Measurements from ENCODE around the gene GGNBP2.
"Not testable (repeated sequence)": the region's sequence is repeated elsewhere in the genome, so short reads cannot be mapped to it uniquely, and the experiment has no call there.

GGNBP2 gene, protein sequence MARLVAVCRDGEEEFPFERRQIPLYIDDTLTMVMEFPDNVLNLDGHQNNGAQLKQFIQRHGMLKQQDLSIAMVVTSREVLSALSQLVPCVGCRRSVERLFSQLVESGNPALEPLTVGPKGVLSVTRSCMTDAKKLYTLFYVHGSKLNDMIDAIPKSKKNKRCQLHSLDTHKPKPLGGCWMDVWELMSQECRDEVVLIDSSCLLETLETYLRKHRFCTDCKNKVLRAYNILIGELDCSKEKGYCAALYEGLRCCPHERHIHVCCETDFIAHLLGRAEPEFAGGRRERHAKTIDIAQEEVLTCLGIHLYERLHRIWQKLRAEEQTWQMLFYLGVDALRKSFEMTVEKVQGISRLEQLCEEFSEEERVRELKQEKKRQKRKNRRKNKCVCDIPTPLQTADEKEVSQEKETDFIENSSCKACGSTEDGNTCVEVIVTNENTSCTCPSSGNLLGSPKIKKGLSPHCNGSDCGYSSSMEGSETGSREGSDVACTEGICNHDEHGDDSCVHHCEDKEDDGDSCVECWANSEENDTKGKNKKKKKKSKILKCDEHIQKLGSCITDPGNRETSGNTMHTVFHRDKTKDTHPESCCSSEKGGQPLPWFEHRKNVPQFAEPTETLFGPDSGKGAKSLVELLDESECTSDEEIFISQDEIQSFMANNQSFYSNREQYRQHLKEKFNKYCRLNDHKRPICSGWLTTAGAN

DNA sequence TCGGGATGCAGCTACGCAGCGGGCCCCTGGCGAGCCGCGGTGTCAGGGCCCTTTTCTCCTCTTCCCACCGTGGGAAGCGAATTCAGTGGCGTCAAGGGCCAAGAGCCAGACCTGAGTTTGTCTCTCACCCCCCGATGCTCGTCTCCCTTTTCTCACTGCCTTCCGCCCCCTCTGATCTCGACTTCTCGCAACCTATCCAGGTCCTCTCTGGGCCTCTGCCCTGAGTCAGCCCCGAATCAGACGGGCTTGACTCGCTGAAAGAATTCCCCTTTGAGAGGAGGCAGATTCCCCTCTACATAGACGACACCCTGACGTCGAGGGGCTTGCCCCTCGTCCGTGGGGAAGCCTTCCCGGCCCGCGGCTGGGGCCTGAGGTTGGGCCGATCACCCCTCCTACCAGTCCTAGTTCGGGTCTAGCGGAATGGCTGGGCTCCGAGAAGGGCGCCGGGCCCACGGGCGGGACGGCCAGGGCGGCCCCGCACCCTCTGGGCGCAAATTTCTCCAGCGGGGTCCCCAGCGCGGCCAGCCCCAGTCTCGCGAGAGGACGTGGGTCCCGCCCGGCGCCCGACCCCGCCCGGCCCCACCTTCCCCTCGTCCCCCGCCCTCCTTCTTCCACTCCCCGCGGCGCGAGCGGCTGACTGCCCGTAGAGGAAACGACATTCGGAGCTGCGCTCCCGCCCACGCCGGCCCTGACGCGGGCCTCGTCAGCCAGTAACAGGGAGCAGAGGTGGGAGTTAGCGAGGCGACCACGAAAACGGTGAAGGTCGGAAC, at the start of gene GGNBP2:
TSS of gene GGNBP2 (plus strand) at position 613 of the 770 bp plus-strand sequence. CDS start 806 bp downstream, outside the sequence.
- peak; percentile 77 to 90 for DNase-seq (ENCODE audit: extremely low read depth in 1 of 2, low read depth in 1 of 2)

DNA sequence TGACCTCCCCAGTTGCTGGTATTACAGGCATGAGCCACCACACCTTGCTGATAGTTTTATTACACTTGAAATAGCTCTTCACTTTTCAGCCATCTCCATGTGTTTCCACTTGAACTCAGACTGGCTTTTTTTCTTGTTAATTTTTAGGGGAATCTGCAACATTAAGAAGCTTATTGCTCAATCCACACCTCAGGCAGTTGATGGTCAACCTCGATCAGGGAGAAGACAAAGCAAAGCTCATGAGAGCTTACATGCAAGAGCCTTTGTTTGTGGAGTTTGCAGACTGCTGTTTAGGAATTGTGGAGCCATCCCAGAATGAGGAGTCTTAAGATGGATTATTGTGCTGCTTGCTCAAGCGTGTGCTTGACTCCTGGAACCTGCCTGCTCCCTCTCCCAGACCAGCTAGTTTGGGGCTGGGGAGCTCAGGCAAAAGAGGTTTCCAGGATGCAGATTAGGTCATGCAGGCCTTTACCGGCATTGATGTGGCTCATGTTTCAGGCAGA, 49.6 kb upstream of the GGNBP2 start:
- no peak for DNase-seq (ENCODE audit: extremely low read depth in 1 of 2, low read depth in 1 of 2)

DNA sequence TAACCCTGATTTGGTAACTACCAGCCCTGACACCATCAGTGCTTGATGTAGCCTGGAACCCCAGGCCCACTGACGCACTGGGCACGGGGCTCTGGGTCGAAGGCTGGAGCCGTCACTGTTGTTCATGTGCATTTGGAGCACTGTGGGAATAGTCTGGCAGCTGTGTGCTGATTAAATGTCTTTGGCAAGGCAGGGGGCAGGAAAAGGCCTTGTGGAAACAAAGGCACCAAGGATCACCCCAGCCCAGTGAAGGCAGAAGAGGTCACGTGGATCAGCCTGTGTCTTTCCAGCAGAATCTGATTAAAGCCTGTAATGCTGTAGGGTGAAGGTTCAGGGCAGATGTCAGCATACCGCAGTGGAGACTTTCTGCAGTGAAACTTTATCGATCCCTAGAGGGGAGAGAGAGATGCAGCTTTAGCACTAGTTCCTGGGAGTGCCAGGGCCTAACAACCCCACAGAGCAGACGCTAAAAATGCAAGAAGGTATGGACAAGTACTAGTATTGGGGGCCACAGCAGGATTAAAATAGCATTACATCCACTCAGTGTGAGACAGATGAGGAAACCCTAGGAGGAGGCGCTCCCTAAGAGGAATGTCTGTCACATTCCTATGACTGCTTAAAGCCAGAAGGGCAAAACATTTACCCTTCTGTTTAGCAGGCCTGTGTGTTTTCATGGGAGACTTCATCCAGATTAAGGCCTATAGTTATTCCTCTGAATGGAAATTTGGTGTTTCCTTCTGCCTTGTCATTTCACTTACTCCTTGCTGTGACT, 48.5 kb upstream of the GGNBP2 start:
- DNase-seq (ENCODE audit: extremely low read depth in 1 of 2, low read depth in 1 of 2) = no peak

DNA sequence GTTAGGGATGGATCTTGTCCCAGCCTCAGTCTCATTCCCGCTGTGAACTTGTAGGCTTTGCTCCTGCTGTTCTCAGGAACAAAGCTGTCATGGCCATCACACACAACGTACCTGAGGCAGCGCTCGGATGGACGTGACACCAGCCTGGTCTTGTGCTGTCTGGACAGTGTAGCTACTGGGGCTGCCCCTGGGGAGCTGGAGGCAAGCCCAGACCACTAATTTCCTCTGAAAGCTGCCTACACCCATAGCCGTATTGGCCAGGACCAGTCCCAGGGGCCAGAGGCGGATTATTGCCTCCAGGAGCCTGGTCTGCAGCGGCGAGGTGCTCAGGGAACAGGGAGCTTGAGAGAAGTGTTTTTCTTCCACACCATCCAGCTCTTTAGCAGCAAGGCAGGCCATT, 46.6 kb upstream of the GGNBP2 start:
- no peak for DNase-seq (ENCODE audit: extremely low read depth in 1 of 2, low read depth in 1 of 2)

DNA sequence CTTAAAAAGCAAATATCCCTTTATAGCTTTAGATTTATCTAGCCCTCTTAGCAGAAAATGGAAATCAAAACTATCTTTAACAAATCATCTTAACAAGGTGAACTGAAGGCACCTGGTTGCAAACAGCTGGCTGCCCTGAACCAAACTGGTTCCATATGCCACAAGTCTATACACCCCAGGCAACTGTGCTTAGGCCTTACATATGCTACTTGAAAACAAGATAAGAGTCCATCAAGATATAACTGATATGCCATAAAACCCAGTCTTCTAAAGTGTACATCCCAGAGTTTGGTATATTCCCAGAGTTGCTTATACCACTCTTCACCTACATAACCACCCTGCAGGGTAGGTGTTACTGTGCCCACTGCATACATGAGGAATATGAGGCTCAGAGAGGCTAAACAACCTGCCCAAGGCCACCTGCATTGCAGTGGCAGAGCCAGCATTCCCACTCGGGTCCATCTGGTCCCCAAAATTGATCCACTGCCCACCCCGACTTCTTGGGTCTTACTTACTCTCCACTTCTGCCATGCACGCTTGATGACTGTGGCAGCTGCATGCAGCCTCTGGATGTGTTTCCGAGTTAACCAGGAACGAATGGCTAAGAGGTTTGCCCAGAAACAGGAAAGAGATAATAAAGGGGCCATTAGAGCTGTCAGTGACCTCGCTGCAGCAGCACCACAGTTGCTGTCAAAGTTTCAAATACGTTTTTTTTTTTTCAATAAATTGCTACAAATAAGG, 46.0 kb upstream of the GGNBP2 start:
- no peak for DNase-seq (ENCODE audit: extremely low read depth in 1 of 2, low read depth in 1 of 2)

DNA sequence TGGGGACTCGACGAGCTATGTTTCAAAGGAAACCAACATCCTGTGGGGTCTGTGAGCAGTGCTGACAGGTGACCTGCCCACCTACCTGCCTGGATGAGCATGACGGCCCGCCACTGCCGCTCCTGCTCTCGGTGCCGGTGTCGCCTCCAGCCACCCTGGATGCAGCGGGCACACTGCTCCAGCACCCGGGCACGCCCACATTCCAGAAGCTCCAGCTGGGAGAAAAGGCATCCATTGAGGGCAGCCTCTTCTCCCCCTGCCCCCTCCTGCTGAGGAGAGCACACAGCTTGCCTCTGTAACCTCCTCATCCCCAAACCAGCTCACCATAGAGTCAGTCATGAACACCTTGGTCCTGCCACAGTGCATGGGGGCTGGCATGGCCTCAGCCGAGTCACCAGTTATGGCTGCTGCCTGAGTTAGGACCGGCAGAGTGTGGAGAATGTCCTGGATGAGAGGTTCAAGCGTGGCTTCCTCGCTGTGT, 43.9 kb upstream of the GGNBP2 start:
- no peak for DNase-seq (ENCODE audit: extremely low read depth in 1 of 2, low read depth in 1 of 2)

DNA sequence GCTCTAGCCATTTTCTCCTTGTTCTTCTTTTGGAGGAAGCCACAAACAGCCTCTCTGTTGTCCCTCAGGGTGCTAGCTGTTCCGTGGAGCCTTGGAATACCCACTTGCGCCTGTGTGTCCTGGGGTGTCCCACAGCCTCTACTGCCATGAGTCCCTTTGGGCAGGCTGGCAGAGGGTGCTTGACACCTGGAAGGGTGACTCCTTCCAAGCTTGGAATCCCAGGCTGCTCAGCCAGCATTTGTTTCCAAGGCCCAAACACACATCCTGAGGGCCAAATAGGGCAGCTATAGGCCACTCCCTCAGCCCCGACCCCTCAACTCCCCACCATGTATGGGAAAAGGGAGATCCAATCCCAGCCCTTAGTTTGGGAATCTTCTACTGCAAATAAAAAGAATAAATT, 43.4 kb upstream of the GGNBP2 start:
- no peak for DNase-seq (ENCODE audit: extremely low read depth in 1 of 2, low read depth in 1 of 2)

DNA sequence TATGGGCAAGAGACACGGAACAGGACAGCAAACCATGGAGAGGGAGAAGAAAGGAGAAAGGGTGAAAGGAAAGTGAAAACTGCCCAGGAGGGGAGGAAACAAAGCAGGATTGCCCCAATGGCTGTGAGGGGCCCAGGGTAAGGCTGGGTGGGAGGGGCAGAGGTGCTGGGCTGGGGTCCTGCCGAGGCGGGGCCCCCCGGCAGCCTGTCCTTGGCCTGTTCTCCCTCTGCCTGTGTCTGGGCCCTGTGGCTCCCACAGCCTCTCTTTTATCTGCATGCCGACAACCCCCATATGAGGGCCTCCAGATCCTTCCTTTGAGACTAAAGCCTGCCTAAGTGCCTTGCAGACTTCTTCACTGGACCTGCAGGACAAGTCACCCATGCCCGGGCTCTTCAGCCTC, 42.8 kb upstream of the GGNBP2 start:
- no peak for DNase-seq (ENCODE audit: extremely low read depth in 1 of 2, low read depth in 1 of 2)

DNA sequence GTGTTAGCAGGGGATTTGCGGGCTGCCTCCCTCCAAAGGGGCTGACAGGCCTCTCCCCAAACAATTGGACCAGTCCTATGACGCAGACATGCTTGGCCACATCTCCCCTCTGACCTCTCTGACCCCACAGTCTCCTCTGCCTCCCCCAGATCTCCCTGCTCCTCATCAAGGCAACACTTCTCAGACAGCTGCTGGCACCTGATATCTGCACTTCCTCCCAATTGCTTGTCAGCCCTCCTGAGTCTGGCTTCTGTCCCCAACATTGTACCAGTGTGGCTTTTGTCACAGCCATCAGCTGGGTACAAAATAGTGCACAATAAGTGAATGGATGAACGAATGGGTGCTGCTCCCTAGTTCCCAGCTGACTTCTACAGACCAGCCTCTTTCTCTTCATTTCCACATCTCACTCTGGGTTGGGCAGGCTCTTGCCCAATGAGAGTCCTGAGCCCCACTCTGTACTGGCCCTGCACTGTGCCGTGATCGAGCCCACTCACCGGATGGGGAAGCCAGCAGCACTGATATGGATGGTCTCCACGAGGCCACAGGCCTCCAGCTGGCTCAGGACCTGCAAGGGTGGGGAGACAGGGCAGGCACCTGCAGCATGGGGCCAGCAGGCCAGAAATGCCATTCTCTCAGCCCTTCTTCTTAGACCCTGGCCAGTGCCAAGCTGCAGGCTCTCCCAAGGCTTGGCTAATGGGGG, 41.1 kb upstream of the GGNBP2 start:
- no peak for DNase-seq (ENCODE audit: extremely low read depth in 1 of 2, low read depth in 1 of 2)

DNA sequence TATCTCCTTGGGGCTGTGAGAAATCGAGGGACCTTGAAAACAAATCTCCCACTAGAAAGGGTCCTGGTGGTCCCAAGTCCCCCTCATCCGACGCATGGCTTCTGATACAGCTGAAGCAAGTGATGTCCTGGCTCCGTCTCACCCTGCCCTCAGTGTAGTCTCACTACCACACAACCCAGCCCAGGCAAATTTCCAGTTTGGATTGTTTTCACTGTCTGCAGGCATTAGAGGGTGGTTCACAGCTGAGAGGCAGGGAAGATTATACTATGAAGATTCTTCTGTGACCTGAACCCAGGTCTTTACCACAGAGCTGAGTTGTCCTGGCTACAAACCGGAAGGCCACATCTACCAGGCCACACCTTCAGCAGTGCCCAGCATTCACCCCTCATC, 40.6 kb upstream of the GGNBP2 start:
- no peak for DNase-seq (ENCODE audit: extremely low read depth in 1 of 2, low read depth in 1 of 2)

DNA sequence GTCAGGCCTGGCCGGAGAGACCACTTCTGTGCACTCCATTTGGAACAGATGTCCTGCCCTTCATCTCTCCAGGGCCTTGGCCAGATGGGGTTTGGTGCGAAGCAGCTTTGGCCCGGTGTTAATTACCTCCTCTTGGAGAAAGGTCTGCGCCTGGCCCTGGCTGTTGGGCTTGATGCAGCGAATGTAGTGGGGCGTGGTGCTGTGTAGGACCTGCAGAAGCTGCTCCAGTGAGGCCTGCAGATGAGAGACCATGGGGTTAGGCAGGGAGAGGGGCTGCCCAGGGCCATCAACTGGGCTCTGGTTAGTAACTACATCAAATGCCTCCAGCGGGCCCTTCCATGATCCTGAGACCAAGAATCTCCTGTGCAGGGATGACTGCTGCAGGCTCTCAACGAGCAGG, 39.5 kb upstream of the GGNBP2 start:
- no peak for DNase-seq (ENCODE audit: extremely low read depth in 1 of 2, low read depth in 1 of 2)

DNA sequence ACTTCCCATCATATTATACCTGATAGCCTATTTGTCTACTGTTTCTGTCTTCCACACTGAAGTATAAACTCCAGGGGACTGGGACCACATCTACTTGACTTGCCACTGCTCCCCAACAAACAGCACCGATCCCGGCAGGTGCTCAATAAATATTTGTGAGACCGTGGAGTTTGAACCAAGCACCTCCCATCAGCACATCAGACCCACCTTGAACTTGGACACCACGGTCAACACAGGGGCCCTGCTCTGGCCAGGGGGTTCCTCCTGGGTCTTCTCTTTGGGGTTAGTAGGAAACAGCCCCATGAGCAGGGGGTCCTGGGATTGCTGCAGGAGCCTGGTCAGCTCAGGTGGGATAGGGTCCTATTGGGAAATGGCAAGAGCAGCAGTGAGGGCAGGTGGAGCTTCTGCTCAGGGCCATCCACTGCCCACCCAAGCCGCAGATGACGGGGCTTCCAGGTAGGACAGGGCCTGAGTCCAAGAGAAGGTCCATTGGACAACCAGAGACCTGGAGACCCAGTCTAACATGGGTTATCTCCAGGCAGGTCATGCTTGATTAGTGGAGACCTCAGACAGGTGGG, 38.4 kb upstream of the GGNBP2 start:
- DNase-seq (ENCODE audit: extremely low read depth in 1 of 2, low read depth in 1 of 2) = no peak

DNA sequence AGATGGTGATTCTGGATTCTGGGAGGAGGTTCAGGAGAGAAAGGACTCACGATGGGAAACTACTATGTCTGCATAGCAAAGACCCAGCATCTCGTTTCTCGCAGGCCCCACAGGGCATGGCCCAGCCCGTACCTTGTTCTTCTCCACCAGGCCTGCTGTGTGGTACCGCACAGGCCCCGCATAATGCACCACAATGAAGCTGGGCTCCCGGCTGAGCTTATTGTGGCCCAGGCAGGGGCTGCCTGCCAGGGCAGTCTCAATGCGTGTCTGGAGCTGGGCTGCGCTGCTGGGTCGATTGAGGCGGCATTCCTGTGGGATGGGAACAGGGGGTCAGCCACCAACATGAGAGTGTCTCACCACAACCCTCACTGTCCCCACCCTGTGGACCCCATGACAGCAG, 37.9 kb upstream of the GGNBP2 start:
- DNase-seq (ENCODE audit: extremely low read depth in 1 of 2, low read depth in 1 of 2) = no peak

DNA sequence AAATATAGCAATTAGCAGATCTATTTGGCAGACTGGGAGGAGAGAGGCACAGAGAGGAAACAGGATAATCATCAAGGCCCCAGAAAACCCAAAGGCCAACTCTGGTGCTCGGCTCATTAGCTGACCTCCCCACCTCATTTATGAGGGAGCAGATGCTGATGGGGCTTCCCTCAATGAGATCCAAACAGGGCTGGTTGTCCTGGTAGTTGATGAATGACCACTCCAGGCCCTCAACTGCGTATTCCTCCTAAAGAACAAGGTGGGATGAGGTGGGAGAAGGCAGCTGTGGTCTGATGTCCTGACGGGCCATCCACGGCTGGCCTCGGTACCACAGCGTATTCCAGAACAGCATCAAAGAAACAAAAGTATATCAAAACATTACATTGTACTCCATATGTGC, 37.5 kb upstream of the GGNBP2 start:
- no peak for DNase-seq (ENCODE audit: extremely low read depth in 1 of 2, low read depth in 1 of 2)

DNA sequence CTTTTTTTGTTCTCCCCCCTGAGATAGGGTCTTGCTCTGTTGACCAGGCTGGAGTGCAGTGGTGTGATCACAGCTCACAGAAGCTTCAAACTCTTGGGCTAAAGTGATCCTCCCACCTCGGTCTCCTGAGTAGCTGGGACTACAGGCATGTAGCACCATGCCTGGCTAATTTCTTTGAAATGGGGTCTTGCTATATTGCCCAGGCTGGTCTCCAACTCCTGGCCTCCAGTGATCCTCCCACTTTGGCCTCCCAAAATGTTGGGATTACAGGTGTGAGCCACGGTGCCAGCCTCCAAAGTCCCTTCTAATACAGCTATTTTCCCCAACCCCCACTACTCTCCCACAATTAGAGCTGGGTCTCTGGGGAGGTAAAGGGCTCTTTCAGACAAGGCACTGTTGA, 36.3 kb upstream of the GGNBP2 start:
- DNase-seq (ENCODE audit: extremely low read depth in 1 of 2, low read depth in 1 of 2) = not testable (repeated sequence)

DNA sequence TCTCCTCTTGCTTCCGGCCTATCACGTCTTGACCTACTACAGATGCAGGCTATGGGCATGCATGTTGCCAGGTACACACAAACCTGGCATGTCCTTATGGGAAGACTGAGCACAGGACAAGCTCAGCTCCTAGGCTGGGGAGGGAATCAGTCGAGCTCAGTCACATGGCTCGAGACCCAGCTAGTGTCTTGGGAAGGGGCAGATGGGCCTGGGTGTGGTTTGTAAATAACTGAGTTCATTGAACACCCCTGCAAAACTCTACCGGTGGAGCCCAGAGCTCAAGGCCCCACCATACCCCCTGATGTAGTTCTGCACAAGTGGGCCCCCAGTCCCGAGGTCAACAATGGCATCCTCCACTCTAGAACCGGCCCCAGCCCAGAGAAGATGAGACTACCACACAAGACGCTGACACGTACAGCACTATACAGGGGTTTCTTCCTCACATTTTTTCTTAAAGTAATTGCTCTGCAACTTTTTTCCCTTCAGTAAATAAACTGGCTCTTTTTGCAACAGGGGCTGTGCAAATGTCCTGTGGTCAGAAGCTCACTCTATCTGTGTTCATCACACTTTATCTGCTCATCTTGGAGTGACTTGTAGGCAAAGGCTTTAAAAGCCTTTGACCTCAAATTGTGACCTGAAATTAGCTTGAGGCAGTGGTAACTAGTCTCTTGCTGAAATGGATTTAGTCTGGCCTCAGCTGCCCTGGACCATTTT, 35.3 kb upstream of the GGNBP2 start:
- DNase-seq (ENCODE audit: extremely low read depth in 1 of 2, low read depth in 1 of 2) = no peak

DNA sequence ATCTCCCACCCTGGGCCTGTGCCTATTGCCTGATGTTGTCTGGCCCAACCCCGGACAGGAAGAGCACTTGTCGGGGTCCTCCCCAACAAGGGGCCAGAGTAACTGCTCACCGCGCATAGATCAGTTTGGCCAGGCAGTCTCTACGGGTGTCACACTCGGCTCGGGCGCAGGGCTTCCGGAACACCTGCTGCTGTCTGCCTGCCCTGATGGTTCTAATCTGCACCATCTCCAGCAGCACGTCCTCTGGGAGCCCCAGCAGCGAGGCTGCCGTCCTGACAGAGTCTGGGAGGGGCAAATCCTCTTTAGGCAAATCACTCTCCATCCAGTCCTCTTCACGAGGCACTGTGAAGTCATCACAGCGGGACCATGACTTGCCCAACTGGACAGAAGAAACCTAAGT, 34.1 kb upstream of the GGNBP2 start:
- DNase-seq (ENCODE audit: extremely low read depth in 1 of 2, low read depth in 1 of 2) = no peak

DNA sequence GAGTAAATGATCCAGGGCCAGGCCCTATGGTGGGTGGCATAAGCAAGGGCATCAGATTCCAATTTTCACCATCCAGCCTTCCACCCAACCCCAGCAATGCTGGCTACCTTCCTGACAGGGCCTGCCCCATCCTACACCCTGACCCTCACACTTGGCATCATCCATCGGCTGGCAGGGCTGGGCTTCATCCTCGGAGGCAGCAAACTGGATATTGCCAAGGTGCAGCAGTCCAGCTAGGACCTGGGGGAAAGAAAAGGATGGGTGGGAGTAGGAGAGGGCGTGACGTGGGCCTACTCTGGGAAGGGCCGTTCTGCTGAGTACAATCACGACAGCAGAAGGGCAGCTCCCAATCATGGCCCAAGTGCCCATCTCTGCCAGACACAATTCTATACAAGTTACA, 33.5 kb upstream of the GGNBP2 start:
- DNase-seq (ENCODE audit: extremely low read depth in 1 of 2, low read depth in 1 of 2) = no peak
